GM21717 (cell line): ENCODE data around the gene PCDHGC5.

Experiments
- ATAC-seq: cut with Tn5 transposase; IDR thresholded peaks from one replicate; pipeline ENCODE4 v1.9.1; 2021; ENCODE audit warnings: mild to moderate bottlenecking, moderate library complexity; ENCODE audit not compliant: unreplicated experiment

The PCDHGC5 gene

GRCh38 chr5:141490771-141491170 lies 1.9 kb downstream of the PCDHGC5 start:
- ATAC-seq, result no peak

GRCh38 chr5:141491323-141492167 lies 2.7 kb downstream of the PCDHGC5 start:
- ATAC-seq, result peak; percentile 24

DNA sequence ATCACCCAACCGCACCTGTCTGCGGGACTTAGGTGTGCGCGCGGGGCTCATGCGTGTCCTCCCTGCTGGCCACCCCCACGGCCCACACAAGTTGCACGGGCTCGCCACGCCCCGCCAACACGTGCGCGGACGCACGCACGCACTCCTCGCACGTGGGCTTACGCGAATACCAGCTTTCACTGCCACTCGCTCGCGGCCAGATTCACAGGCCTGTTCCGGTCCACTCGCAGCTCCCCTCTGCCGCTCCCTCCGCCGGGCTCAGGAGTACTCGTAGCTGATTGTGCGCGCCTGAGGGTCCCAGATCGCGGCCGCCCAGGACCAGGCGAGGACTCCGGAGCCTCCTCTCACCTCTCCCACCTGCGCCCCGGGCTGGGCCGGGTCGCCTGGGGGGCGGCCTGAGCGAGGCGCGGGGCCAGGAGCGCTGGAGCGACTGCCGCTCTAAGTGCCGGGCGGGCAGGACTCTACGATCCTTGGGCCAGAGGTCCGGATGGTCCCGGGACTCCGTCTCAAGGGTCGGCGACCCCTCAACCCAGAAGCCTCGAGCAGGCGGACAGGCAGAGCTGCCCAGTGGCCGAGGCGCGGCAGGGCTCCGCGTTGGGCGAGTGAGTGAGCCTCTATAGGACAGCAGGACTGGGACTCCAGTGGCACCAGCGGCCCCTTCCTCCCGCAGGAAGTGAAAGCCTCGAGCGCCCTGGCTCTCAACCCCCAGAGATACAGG lies 3.4 kb downstream of the PCDHGC5 start:
- ATAC-seq, result peak; percentile 58

DNA sequence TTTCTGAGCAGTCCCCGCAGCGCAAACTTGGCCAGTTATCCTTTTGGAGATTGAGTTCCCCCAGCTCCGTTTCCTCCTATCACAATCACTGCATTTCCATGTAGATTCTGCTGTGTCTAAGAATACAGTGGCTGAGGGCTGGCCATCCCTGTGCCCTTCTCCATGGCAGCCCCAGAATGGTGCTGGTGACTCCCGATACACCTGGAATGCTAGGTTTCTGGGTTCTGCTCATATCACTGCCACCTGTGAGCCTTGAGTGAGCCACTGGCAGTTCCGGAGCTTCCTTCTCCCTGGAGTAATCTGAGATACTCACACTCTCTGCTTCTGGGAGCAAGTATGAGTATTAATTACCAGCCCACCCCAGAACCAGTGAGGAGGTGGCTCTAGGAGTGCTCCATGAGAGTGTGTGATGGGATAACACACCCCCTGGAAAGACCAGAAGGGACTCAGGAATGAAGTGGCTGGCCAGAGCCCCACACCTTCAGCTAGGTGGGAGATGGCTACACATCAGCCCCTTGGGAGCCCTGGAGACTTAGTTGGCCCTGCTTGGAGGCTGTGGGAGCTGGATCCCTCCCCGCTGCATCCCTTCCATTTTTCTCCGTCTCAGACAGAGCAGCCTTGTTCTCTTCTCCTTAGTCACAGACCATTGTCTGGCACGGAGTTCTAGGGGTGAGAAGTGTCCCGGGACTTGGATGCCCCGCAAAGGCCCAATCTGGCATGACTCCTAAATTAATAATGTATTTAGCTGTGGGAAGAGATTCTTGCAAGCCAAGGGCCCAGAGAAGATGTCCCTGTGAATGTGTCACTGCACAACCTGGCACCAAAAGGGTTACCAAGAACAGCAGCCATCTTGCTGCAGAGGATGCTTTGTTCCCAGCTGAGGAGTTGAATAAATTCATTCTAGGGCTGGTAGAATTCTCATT lies 4.9 kb downstream of the PCDHGC5 start:
- no peak for ATAC-seq

GRCh38 chr5:141494761-141495452 lies 6.0 kb downstream of the PCDHGC5 start:
- no peak for ATAC-seq

- ATAC-seq, result no peak
These were observed 6.6 kb downstream of the PCDHGC5 start for GRCh38 chr5:141495453-141495811.

GRCh38 chr5:141496038-141496437 lies 7.2 kb downstream of the PCDHGC5 start:
- ATAC-seq, result no peak

- ATAC-seq, result no peak
These were observed 12.9 kb downstream of the PCDHGC5 start for GRCh38 chr5:141501761-141502160.

- no peak for ATAC-seq
These were observed 14.8 kb downstream of the PCDHGC5 start for GRCh38 chr5:141503681-141504080.

DNA sequence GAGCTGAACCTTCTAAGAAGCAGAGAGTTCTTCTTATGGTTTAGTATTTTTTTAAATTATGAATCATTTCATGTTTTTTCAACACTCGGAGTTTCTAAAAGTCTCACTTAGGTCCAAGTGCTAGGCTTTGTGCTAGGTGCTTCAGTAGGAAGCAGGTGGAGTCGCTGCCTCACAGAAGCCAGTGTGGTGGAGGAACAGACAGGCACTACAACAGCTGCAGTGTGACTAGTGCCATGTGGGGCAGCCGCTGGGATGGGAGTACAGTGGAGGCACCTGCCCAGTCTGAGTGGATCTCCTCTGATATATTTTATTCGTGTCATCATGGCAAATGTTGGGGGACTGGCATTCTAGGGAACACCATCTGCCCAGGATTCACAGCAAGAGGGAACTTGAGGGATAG lies 15.3 kb downstream of the PCDHGC5 start:
- ATAC-seq, result no peak

- no peak for ATAC-seq
These were observed 17.7 kb downstream of the PCDHGC5 start for GRCh38 chr5:141506381-141507155.

- peak; percentile 32 for ATAC-seq
These were observed 18.7 kb downstream of the PCDHGC5 start for GRCh38 chr5:141507387-141508091.

DNA sequence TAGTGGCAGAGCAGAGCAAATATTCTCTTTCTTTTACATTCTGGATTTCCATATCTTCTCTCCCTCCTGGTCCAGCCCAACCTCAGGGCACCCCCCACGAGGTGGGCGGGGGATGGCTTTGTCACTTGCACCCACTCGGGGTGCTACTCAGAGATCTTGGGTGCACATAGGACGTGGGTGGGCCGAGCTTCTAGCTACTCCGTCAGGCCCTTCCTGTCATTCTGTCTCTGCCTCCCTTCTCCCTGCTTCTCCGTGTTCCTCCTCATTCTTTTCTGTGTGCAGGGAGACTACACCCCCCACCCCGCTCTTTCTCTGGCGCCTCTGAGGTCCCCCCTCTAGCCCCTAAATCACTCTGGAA lies 19.5 kb downstream of the PCDHGC5 start:
- ATAC-seq, result no peak

- peak; percentile 26 for ATAC-seq
These were observed 20.1 kb downstream of the PCDHGC5 start for GRCh38 chr5:141508798-141509611.

GRCh38 chr5:141510160-141510559 lies 21.3 kb downstream of the PCDHGC5 start:
- ATAC-seq, result no peak

DNA sequence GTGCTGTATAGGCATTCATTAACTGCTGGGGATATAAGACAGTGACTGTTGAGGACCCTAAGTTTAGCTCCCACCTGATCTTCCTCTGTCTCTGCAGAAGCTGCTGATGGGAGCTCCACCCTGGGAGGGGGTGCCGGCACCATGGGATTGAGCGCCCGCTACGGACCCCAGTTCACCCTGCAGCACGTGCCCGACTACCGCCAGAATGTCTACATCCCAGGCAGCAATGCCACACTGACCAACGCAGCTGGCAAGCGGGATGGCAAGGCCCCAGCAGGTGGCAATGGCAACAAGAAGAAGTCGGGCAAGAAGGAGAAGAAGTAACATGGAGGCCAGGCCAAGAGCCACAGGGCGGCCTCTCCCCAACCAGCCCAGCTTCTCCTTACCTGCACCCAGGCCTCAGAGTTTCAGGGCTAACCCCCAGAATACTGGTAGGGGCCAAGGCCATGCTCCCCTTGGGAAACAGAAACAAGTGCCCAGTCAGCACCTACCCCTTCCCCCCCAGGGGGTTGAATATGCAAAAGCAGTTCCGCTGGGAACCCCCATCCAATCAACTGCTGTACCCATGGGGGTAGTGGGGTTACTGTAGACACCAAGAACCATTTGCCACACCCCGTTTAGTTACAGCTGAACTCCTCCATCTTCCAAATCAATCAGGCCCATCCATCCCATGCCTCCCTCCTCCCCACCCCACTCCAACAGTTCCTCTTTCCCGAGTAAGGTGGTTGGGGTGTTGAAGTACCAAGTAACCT lies 22.1 kb downstream of the PCDHGC5 start:
- no peak for ATAC-seq

DNA sequence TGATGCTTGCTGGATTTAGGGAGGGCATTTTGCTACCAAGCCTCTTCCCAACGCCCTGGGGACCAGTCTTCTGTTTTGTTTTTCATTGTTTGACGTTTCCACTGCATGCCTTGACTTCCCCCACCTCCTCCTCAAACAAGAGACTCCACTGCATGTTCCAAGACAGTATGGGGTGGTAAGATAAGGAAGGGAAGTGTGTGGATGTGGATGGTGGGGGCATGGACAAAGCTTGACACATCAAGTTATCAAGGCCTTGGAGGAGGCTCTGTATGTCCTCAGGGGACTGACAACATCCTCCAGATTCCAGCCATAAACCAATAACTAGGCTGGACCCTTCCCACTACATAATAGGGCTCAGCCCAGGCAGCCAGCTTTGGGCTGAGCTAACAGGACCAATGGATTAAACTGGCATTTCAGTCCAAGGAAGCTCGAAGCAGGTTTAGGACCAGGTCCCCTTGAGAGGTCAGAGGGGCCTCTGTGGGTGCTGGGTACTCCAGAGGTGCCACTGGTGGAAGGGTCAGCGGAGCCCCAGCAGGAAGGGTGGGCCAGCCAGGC lies 23.0 kb downstream of the PCDHGC5 start:
- ATAC-seq, result no peak
